Neuronal stem cell (in vitro differentiated cells): ENCODE results near the gene FKBP10.

ENCODE experiments used
- DNase-seq: peaks from one replicate; pipeline ENCODE4 v3.0.0-alpha.2; 2013; ENCODE audit warnings: low spot score
- H2AFZ ChIP-seq: one replicate; pipeline ENCODE4 v1.6.1; 2013; ENCODE audit warnings: mild to moderate bottlenecking, low read length, inconsistent platforms
- H2AK5ac ChIP-seq: 2 replicates; pipeline ENCODE4 v1.6.1; 2013; ENCODE audit warnings: low read depth, mild to moderate bottlenecking, inconsistent platforms, low read length, moderate library complexity, mixed read lengths
- H2BK120ac ChIP-seq: 2 replicates; pipeline ENCODE4 v1.6.1; 2013; ENCODE audit warnings: low read depth, mild to moderate bottlenecking, inconsistent platforms, low read length, moderate library complexity, mixed read lengths
- H2BK12ac ChIP-seq: one replicate; pipeline ENCODE4 v1.6.1; 2013; ENCODE audit warnings: low read length, inconsistent platforms
- H2BK15ac ChIP-seq: 2 replicates; pipeline ENCODE4 v1.6.1; 2013; ENCODE audit warnings: mild to moderate bottlenecking, low read length, inconsistent platforms, mixed read lengths
- H2BK5ac ChIP-seq: one replicate; pipeline ENCODE4 v1.6.1; 2013; ENCODE audit warnings: inconsistent platforms, mild to moderate bottlenecking, low read length, moderate library complexity
- H3K14ac ChIP-seq: one replicate; pipeline ENCODE4 v1.6.1; 2013; ENCODE audit warnings: low read length, inconsistent platforms
- H3K18ac ChIP-seq: 2 replicates; pipeline ENCODE4 v1.6.1; 2013; ENCODE audit warnings: low read length, inconsistent platforms
- H3K23ac ChIP-seq: 2 replicates; pipeline ENCODE4 v1.6.1; 2013; ENCODE audit warnings: low read depth, mild to moderate bottlenecking, mixed read lengths, low read length, inconsistent platforms; ENCODE audit not compliant: poor library complexity
- H3K27ac ChIP-seq: replicated peaks from 3 replicates; pipeline ENCODE4 v1.5.1; 2013; ENCODE audit warnings: low read length, inconsistent platforms
- H3K27me3 ChIP-seq, 3 experiments: 2 replicates each; pipeline ENCODE4 v1.6.1; 2013; ENCODE audit warnings: low read length in 3 of 3, mild to moderate bottlenecking in 2 of 3, inconsistent platforms in 1 of 3, low read depth in 1 of 3, mixed read lengths in 1 of 3, moderate library complexity in 1 of 3; ENCODE audit not compliant: control insufficient read depth in 3 of 3, insufficient read depth in 3 of 3
- H3K36me3 ChIP-seq, 2 donors: replicated peaks in 1 of 2; 2 replicates each; pipeline ENCODE4 v1.6.1; 2013; ENCODE audit warnings: low read length in 2 of 2; ENCODE audit not compliant: control insufficient read depth in 2 of 2, insufficient read depth in 2 of 2
- H3K4ac ChIP-seq: 2 replicates; pipeline ENCODE4 v1.6.1; 2013; ENCODE audit warnings: inconsistent platforms, mild to moderate bottlenecking, low read length, moderate library complexity
- H3K4me1 ChIP-seq, 2 donors: 1 replicate in 1 of 2; 2 replicates in 1 of 2; pipeline ENCODE4 v1.6.1; 2013; ENCODE audit warnings: low read length in 2 of 2, low read depth in 1 of 2; ENCODE audit not compliant: control insufficient read depth in 2 of 2, insufficient read depth in 1 of 2
- H3K4me2 ChIP-seq: one replicate; pipeline ENCODE4 v1.6.1; 2013; ENCODE audit warnings: mild to moderate bottlenecking, low read length, inconsistent platforms; ENCODE audit not compliant: insufficient read depth, poor library complexity, severe bottlenecking
- H3K4me3 ChIP-seq, 2 donors: 2 replicates each; pipeline ENCODE4 v1.5.1; 2013; ENCODE audit warnings: low read length in 2 of 2, mild to moderate bottlenecking in 2 of 2, inconsistent platforms in 1 of 2, moderate library complexity in 1 of 2
- H3K79me1 ChIP-seq: one replicate; pipeline ENCODE4 v1.6.1; 2013; ENCODE audit warnings: low read depth, mild to moderate bottlenecking, inconsistent platforms, low read length, moderate library complexity
- H3K9ac ChIP-seq: one replicate; pipeline ENCODE4 v1.6.1; 2013; ENCODE audit warnings: mild to moderate bottlenecking, low read depth, low read length, inconsistent platforms; ENCODE audit not compliant: poor library complexity
- H3K9me3 ChIP-seq, 2 donors: replicated peaks in 1 of 2; 2 replicates each; pipeline versions ENCODE3 to v1.6.1; 2013; ENCODE audit warnings: low read length in 2 of 2, mild to moderate bottlenecking in 2 of 2, inconsistent platforms in 1 of 2, low read depth in 1 of 2, mixed read lengths in 1 of 2, moderate library complexity in 1 of 2; ENCODE audit not compliant: control insufficient read depth in 2 of 2, insufficient read depth in 1 of 2
- H4K8ac ChIP-seq: one replicate; pipeline ENCODE4 v1.6.1; 2013; ENCODE audit warnings: low read depth, mild to moderate bottlenecking, inconsistent platforms, low read length, moderate library complexity
- H4K91ac ChIP-seq: one replicate; pipeline ENCODE4 v1.6.1; 2013; ENCODE audit warnings: low read length, low read depth, mild to moderate bottlenecking, inconsistent platforms; ENCODE audit not compliant: poor library complexity
- WGBS, 2 donors: extraction: QIAGEN DNeasy Blood & Tissue Kit; methylation state at CpG; one replicate each; pipeline ENCODE4 v1.1.7; 2013; ENCODE audit warnings: missing lambda C conversion rate in 2 of 2, mixed read lengths in 1 of 2; ENCODE audit not compliant: insufficient read length in 2 of 2, insufficient replicate concordance in 1 of 2; ENCODE audit errors: extremely low coverage in 2 of 2; 5-methylcytosine and 5-hydroxymethylcytosine counted together

The FKBP10 gene

GRCh38 chr17:41810659-41811548 lies 1.9 kb upstream of the FKBP10 start:
- WGBS, 2 donors: no CpG with 5 or more reads among the region's 58 CpGs
- no peak for DNase-seq

GRCh38 chr17:41811549-41812380 lies 1.0 kb upstream of the FKBP10 start, which contains the start of gene P3H4:
P3H4 (minus strand) TSS chr17:41811949; CDS start chr17:41811915, 34 bp downstream.
- Histone ChIP-seq H4K8ac (peak within 1 kb of the TSS; percentile 25), H2BK15ac (peak within 1 kb of the TSS; percentile 87), H3K9me3 (peaks cover 3 to 4% of the 10 kb centered on the region in 2 donors), H3K14ac (peak within 1 kb of the TSS; percentile 90), H4K91ac (peak within 1 kb of the TSS; percentile 93), H3K18ac (peak within 1 kb of the TSS; percentile 100), H3K4me3 (peak within 1 kb of the TSS; percentile 59 to 90), H3K4me1 (peaks cover 12 to 17% of the 10 kb centered on the region in 2 donors), H2BK5ac (peak within 1 kb of the TSS; percentile 99), H3K23ac (peak within 1 kb of the TSS; percentile 96), H2BK12ac (peak within 1 kb of the TSS; percentile 3), H3K27ac (peak within 1 kb of the TSS; percentile 89), H2BK120ac (peak within 1 kb of the TSS; percentile 84), H2AK5ac (peak within 1 kb of the TSS; percentile 94), H2AFZ (peak within 1 kb of the TSS; percentile 88), H3K36me3 (peaks cover 16 to 40% of the 10 kb centered on the region in 2 donors), H3K4me2 (peak within 1 kb of the TSS; percentile 99), H3K27me3 (no peaks in the 10 kb centered on the region), H3K9ac (peak within 1 kb of the TSS; percentile 95), H3K79me1 (peaks cover 19% of the 10 kb centered on the region), H3K4ac (peak within 1 kb of the TSS; percentile 79)
- no CpG with 5 or more reads among the region's 96 CpGs for WGBS, 2 donors
- peak; percentile 80 for DNase-seq

More at GRCh38 chr17:41810659-41811548, 1.9 kb upstream of the FKBP10 start:
- Histone ChIP-seq H3K27ac (peak overlapping the region; percentile 89), H3K14ac (peak overlapping the region; percentile 79), H3K79me1 (peaks cover 15% of the 10 kb centered on the region), H2BK12ac (no peak overlapping the region), H2AFZ (peak overlapping the region; percentile 88), H3K4me3 (peak overlapping the region; percentile 59 to 85), H3K23ac (peak overlapping the region; percentile 96), H2AK5ac (peak overlapping the region; percentile 94), H3K4me2 (peak overlapping the region; percentile 99), H4K8ac (peak overlapping the region; percentile 25), H3K18ac (peak overlapping the region; percentile 100), H3K9me3 (peaks cover 0 to 4% of the 10 kb centered on the region in 2 donors), H2BK15ac (peak overlapping the region; percentile 87), H3K4me1 (peaks cover 12 to 16% of the 10 kb centered on the region in 2 donors), H2BK120ac (peak overlapping the region; percentile 83), H4K91ac (peak overlapping the region; percentile 41), H3K27me3 (no peaks in the 10 kb centered on the region), H3K4ac (peak overlapping the region; percentile 79), H2BK5ac (peak overlapping the region; percentile 99), H3K9ac (peak overlapping the region; percentile 95), H3K36me3 (peaks cover 16 to 42% of the 10 kb centered on the region in 2 donors)

GRCh38 chr17:41813152-41813680 lies 412 bp downstream of the FKBP10 start:
- peak overlapping the region; percentile 97 for H3K18ac ChIP-seq
- H2AFZ ChIP-seq: peak overlapping the region; percentile 88
- H2AK5ac ChIP-seq: peak overlapping the region; percentile 76
- peak overlapping the region; percentile 90 for H3K9ac ChIP-seq
- H3K9me3 ChIP-seq: peaks cover 4% of the 10 kb centered on the region in 2 donors
- H4K91ac ChIP-seq: no peak overlapping the region
- peaks cover 12 to 16% of the 10 kb centered on the region in 2 donors for H3K4me1 ChIP-seq
- H2BK120ac ChIP-seq: no peak overlapping the region
- no peak overlapping the region for H3K14ac ChIP-seq
- H3K4me3 ChIP-seq: peak overlapping the region; percentile 59 to 90
- H3K79me1 ChIP-seq: peaks cover 23% of the 10 kb centered on the region
- peak overlapping the region; percentile 99 for H3K4me2 ChIP-seq
- no peak for DNase-seq
- no peak overlapping the region for H3K23ac ChIP-seq
- H3K27ac ChIP-seq: peak overlapping the region; percentile 89
- H3K36me3 ChIP-seq: peaks cover 17 to 41% of the 10 kb centered on the region in 2 donors
- H2BK12ac ChIP-seq: no peak overlapping the region
- H4K8ac ChIP-seq: no peak overlapping the region
- H3K27me3 ChIP-seq: peaks cover 0 to 2% (median 0%) of the 10 kb centered on the region in 3 experiments
- H2BK15ac ChIP-seq: no peak overlapping the region
- WGBS, 2 donors: no CpG with 5 or more reads among the region's 12 CpGs
- H3K4ac ChIP-seq: no peak overlapping the region
- H2BK5ac ChIP-seq: peak overlapping the region; percentile 76
